Upper lobe of left lung (tissue), 6 donors: ENCODE results near the gene SLC26A9. TPM values are rescaled to one million over a fixed set of nuclear protein-coding genes. Genes with fewer than 3 reads are reported as not detected.

Source experiments
- ATAC-seq, 2 donors: fragments of 200-7000 bp; cut with Tn5 transposase; one replicate each; pipeline ENCODE4 v1.9.1; 2022; ENCODE audit warnings: mild to moderate bottlenecking in 2 of 2, moderate library complexity in 2 of 2; ENCODE audit not compliant: low FRiP score in 2 of 2
- DNase-seq, 2 donors: peaks; one replicate each; pipeline ENCODE4 v3.0.0-alpha.2; 2019 to 2020
- H3K27ac ChIP-seq, 4 donors: fragments of 200-600 bp; sonication (generic); one replicate each; pipeline ENCODE4 v1.5.1; 2016 to 2019
- H3K27me3 ChIP-seq, 4 donors: fragments of 200-600 bp; sonication (generic); one replicate each; pipeline ENCODE4 v1.5.1; 2017 to 2019
- H3K36me3 ChIP-seq, 4 donors: fragments of 200-600 bp; sonication (generic); one replicate each; pipeline ENCODE4 v1.5.1; 2016 to 2019
- H3K4me1 ChIP-seq, 4 donors: fragments of 200-600 bp; sonication (generic); one replicate each; pipeline ENCODE4 v1.5.1; 2018 to 2019
- H3K4me3 ChIP-seq, 4 donors: fragments of 200-600 bp; sonication (generic); one replicate each; pipeline ENCODE4 v1.5.1; 2017 to 2019; ENCODE audit warnings: mild to moderate bottlenecking in 2 of 4, moderate library complexity in 1 of 4
- H3K9me3 ChIP-seq, 4 donors: fragments of 200-600 bp; sonication (generic); one replicate each; pipeline ENCODE4 v1.5.1; 2018 to 2019
- CTCF ChIP-seq, 6 experiments: fragments of 450-650 bp in 4 of 6; fragments of 200-600 bp in 2 of 6; sonication (generic) in 2 of 6; IDR thresholded peaks; one replicate each; pipeline ENCODE4 v1.5.1; 2016 to 2019; ENCODE audit warnings: antibody characterized with exemption in 6 of 6
- EP300 ChIP-seq, 4 donors: sonication (generic); formaldehyde crosslinking; IDR thresholded peaks; one replicate each; pipeline ENCODE4 v1.5.1; 2017; ENCODE audit warnings: antibody characterized with exemption in 4 of 4, control low read depth in 2 of 4
- POLR2A ChIP-seq, 4 donors: fragments of 450-650 bp; IDR thresholded peaks; one replicate each; pipeline ENCODE4 v1.5.1; 2016 to 2017; ENCODE audit warnings: antibody characterized with exemption in 4 of 4, mild to moderate bottlenecking in 2 of 4
- POLR2AphosphoS5 ChIP-seq, 2 donors: sonication (generic); formaldehyde crosslinking; IDR thresholded peaks; one replicate each; pipeline ENCODE4 v1.5.1; 2017; ENCODE audit warnings: antibody characterized with exemption in 2 of 2
- WGBS, 2 donors: methylation state at CpG; one replicate each; pipeline ENCODE4 v1.1.5; 2017 to 2018; 5-methylcytosine and 5-hydroxymethylcytosine counted together
- total RNA-seq, 6 donors: library from RNA; depleted of rRNA in 4 of 6; stranded (reverse); fragments of >200 nt in 4 of 6; gene quantifications; one replicate each; pipeline versions ENCODE4 v1.1.0 to v1.2.1, GENCODE V29; 2016 to 2021
- donor health status: DM: no; HTN: no; CAD: no; lungs with moderate emphysema.
- donor health status: DM: no; HTN: yes; CAD: no; lungs with severe emphysema.

Gene SLC26A9
- total RNA-seq, 6 donors from 2014 or later: 10.6 to 31.9 (median 20.9) TPM

GRCh38 chr1:205923651-205924459 is 19.4 kb downstream of the SLC26A9 start:
- DNase-seq (peak; percentile 29 to 30), ATAC-seq (no peak)
- no peaks in the 10 kb centered on the region for H3K9me3 ChIP-seq
- peak overlapping the region in 1 of 4 donors; percentile 13 for H3K27ac ChIP-seq
- H3K4me1 ChIP-seq: peaks cover 6 to 21% (median 10%) of the 10 kb centered on the region in 4 donors
- 88 to 90% methylated on average over 11 of the region's 11 CpGs for WGBS, 2 donors
- no peaks in the 10 kb centered on the region for H3K27me3 ChIP-seq
- H3K36me3 ChIP-seq: no peaks in the 10 kb centered on the region
- TF ChIP-seq POLR2A (IDR thresholded peaks at IDR 0.05) (no peak), CTCF (IDR thresholded peaks at IDR 0.05) (no peak), EP300 (IDR thresholded peaks at IDR 0.05) (no peak), POLR2AphosphoS5 (IDR thresholded peaks at IDR 0.05) (no peak)
- H3K4me3 ChIP-seq: no peak overlapping the region

- WGBS, 2 donors: 85 to 94% methylated on average over 6 of the region's 6 CpGs
- no peak overlapping the region for H3K4me3 ChIP-seq
- no peaks in the 10 kb centered on the region for H3K9me3 ChIP-seq
- H3K27ac ChIP-seq: no peak overlapping the region
- DNase-seq (no peak), ATAC-seq (no peak)
- peaks cover 6 to 21% (median 10%) of the 10 kb centered on the region in 4 donors for H3K4me1 ChIP-seq
- H3K36me3 ChIP-seq: no peaks in the 10 kb centered on the region
- no peak for TF ChIP-seq POLR2AphosphoS5 (IDR thresholded peaks at IDR 0.05)
- no peak for TF ChIP-seq EP300 (IDR thresholded peaks at IDR 0.05)
- no peak for TF ChIP-seq POLR2A (IDR thresholded peaks at IDR 0.05)
- no peaks in the 10 kb centered on the region for H3K27me3 ChIP-seq
These were observed 20.4 kb downstream of the SLC26A9 start for GRCh38 chr1:205922806-205923205.

GRCh38 chr1:205922314-205922713 is 20.9 kb downstream of the SLC26A9 start:
- Histone ChIP-seq H3K27ac (no peak overlapping the region), H3K36me3 (peaks cover 0 to 2% (median 0%) of the 10 kb centered on the region in 4 donors), H3K27me3 (no peaks in the 10 kb centered on the region), H3K4me3 (no peak overlapping the region), H3K9me3 (no peaks in the 10 kb centered on the region), H3K4me1 (peaks cover 6 to 21% (median 10%) of the 10 kb centered on the region in 4 donors)
- TF ChIP-seq CTCF (IDR thresholded peaks at IDR 0.05): no peak
- TF ChIP-seq EP300 (IDR thresholded peaks at IDR 0.05): no peak
- TF ChIP-seq POLR2A (IDR thresholded peaks at IDR 0.05): no peak
- TF ChIP-seq POLR2AphosphoS5 (IDR thresholded peaks at IDR 0.05): no peak
- WGBS, 2 donors: 94 to 99% methylated on average over 6 of the region's 6 CpGs
- DNase-seq (peak in 1 of 2 donors; percentile 18), ATAC-seq (no peak)

- Histone ChIP-seq H3K9me3 (no peaks in the 10 kb centered on the region), H3K36me3 (peaks cover 0 to 4% (median 0%) of the 10 kb centered on the region in 4 donors), H3K27me3 (no peaks in the 10 kb centered on the region), H3K27ac (peak overlapping the region in 2 of 4 donors; percentile 65 to 70), H3K4me3 (no peak overlapping the region), H3K4me1 (peaks cover 6 to 21% (median 10%) of the 10 kb centered on the region in 4 donors)
- TF ChIP-seq POLR2A (IDR thresholded peaks at IDR 0.05) (no peak), POLR2AphosphoS5 (IDR thresholded peaks at IDR 0.05) (no peak), EP300 (IDR thresholded peaks at IDR 0.05) (no peak), CTCF (IDR thresholded peaks at IDR 0.05) (no peak)
- WGBS, 2 donors: 88 to 89% methylated on average over 8 to 11 of the region's 11 CpGs
- ATAC-seq (no peak), DNase-seq (peak; percentile 21 to 63)
These were observed 21.7 kb downstream of the SLC26A9 start for GRCh38 chr1:205921570-205921909.

- 63 to 72% methylated on average over 6 to 13 of the region's 13 CpGs for WGBS, 2 donors
These were observed 22.2 kb downstream of the SLC26A9 start for GRCh38 chr1:205920861-205921569.

More at GRCh38 chr1:205920861-205921569, 22.2 kb downstream of the SLC26A9 start:
- Histone ChIP-seq H3K4me3 (no peak overlapping the region), H3K27ac (peak overlapping the region; percentile 48 to 70 (median 63)), H3K9me3 (no peaks in the 10 kb centered on the region), H3K4me1 (peaks cover 6 to 21% (median 10%) of the 10 kb centered on the region in 4 donors), H3K36me3 (peaks cover 0 to 4% (median 0%) of the 10 kb centered on the region in 4 donors), H3K27me3 (no peaks in the 10 kb centered on the region)
- DNase-seq (peak in 1 of 2 donors; percentile 21), ATAC-seq (no peak)
- TF ChIP-seq CTCF (IDR thresholded peaks at IDR 0.05): no peak
